Activated CD4-positive, alpha-beta T cell treated with anti-CD3 and anti-CD28 coated beads, Interleukin-2, amount 50 U/mL, for 1 hour (primary cell): Measurements from ENCODE around the gene TNS3.

ENCODE experiments used
- DNase-seq: peaks from one replicate; pipeline ENCODE4 v3.0.0-alpha.2; 2020

The TNS3 gene

DNA sequence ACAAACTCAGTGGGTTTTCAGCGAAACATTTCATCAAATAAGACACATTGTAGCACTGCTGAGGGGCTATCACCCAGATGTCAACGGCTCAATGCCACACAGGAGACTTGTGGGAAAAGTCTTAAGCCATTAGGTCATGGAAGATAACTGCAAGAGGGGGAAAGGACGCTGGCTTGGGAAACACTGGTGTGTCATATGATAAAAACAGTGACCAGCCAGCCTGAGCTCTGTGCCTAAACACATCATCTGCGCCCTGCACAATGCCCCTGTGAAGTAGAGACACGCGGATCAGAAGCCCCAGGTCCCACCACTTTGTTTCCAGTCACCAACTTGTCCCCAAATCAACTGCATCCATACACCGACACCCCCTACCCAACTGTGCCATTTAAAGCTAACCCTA is 116.7 kb downstream of the TNS3 start:
- no peak for DNase-seq

DNA sequence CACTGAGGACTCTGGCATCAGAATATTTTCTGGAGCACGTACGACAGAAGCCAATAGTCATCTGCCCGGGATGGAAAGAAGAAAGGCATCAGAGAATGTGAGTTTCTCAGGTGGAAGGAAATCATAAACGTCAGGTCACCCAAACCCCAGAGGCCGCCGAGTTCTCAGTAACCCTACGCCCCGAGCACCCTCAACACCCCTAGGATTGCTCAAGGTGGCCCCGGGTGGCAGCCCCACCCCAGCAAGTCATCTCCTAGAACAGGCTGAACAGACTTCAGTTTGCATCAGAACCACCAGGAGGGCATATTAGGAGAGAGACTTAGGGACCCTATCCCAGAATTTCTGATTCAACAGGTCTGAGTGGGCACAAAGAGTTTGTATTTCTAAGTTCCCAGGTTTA is 117.6 kb downstream of the TNS3 start:
- DNase-seq, result no peak

DNA sequence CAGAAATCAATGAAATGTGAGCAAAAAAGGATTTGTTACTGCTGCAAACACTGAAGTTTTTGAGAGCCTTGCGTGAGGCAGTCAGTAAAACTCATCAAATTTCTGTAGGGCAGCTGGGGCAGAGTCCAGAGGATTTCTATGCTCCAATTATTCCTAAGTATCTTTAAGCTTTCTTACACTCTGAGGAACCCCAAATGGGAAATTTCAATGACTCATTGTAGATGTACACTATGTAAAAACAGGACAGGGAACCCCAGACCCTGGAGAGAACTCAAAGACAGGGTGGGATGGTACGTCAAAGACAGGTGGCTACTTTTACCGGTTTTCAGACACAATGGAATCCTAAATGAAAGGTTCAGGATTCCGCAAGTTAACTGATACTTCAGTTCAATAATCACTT is 120.2 kb downstream of the TNS3 start:
- DNase-seq, result no peak

GRCh38 chr7:47461161-47461560 is 120.8 kb downstream of the TNS3 start:
- DNase-seq, result no peak

GRCh38 chr7:47460251-47460989 is 121.5 kb downstream of the TNS3 start:
- no peak for DNase-seq

DNA sequence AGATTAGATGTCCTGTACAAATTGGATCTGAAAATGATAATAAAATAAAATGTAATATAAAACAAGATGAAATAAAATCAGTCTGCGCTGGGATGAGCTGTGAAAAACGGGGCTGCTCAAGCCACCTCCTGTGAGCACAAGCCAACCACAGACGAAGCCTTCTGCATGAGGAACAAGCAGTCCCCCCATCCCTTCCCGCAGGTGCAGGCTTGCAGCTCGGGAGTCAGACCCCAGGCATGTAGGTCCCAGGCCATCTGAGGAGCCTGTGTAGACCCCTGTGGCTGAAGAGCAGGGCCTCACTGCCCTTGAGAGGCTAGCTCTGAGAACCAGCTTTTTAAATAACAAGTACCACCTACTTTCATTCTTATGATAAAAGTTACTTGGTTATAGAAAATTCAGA is 123.4 kb downstream of the TNS3 start:
- no peak for DNase-seq

DNA sequence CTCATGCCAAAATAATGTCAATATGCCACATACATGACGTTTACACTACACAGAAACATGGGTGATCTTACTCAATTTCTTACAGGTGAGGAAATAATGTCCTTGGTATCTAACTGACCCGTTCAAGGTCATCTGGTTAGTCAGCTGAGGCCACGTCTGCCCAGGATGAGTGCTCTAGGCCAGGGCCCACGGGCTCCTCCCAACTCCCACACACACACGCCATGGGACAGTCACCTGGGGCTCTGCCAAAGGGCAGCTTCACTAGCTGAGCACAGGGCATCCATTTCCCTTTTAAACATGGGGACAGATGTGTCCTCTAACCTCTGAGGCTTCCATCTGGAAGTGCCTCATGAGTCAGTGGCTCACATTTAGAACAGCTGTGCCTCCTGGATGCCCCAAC is 123.9 kb downstream of the TNS3 start:
- DNase-seq, result no peak

DNA sequence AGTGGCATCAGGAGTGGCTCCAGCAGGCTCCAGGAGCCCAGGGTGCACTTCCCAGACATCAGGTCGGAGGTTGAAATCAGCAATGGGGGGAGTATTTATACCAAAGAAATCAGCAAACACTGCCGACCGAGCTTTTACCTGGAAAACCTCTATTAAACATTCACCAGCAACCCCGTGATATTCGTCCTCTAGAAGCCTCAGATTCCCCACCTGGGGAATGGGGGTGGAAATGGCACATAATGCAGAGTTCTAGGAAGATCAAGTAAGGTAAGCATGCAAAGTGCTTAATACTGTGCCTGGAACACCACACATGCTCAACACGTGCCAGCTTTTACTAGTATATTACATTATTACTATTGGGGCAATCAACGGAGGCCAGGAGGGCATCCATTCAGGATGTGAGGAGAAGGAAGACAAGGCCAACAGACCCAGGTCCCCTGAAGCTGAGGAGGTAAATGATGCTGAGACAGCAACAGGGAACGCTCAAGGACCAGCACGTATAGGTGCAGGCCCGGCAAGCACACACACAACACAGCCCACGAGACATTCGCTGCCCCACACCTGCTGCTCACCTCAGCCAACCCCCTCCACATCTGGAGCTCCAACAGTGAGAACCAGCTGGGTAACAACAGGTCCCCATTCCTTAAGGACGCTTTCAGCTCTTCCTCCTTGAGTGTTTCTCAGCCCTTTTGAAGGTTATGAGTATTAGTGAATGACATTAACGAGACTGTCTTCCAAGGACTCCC is 125.5 kb downstream of the TNS3 start:
- no peak for DNase-seq

DNA sequence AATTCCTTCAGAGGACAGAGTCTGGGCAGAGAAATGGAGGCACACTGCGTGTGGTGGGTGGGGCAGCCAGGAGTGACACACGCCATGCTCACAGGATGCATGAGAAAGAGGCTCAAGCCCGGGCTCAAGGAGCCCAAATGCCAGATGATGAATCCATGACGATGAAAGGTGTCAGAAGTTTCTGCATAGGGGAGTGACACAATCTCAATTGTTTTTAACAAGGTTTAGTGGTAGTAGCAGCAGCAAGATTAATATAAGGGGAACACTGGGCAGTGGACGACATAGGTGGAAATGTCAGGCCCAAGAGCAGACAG is 126.1 kb downstream of the TNS3 start:
- DNase-seq, result no peak

DNA sequence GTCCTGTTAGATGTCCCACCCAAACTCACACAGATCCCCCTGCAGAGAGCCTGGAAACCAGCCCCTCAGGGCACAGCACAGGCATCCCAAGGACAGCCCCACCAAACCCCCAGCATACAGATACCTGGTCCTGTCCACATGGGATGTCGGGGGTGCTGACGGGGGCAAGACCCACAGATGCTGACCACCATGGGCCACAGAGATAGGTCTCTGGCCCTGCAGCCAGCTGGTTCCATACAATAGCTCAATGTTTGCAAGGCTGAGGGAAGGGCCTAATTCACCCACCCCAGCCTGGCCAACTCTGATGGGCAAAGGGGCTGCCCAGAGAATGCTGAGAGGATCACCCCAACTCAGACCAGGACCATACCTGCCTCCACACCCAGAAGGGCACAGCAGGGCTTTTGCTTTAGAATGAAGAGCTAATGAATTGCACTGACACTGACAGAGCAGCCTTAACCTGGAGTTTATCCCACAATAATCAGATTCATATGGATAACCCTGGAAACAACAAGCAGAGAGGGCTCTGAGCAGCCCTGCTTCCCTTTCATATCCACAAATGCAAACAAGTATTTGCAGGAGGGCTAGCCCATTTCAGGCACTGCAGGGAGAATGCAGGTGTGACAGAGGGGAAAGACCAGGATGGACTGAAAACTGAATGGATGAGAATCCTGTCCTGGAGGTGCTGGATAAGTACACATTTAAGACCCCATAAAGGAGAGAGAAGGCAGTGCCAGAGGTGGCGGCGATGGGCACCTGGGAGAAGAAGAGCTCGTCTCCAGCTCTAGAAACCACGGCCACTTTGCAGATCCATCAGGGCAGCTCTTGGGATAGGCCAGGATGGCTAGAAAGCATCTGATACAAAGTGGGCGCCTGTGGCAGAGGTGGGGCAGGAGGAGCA is 126.7 kb downstream of the TNS3 start:
- DNase-seq, result no peak

DNA sequence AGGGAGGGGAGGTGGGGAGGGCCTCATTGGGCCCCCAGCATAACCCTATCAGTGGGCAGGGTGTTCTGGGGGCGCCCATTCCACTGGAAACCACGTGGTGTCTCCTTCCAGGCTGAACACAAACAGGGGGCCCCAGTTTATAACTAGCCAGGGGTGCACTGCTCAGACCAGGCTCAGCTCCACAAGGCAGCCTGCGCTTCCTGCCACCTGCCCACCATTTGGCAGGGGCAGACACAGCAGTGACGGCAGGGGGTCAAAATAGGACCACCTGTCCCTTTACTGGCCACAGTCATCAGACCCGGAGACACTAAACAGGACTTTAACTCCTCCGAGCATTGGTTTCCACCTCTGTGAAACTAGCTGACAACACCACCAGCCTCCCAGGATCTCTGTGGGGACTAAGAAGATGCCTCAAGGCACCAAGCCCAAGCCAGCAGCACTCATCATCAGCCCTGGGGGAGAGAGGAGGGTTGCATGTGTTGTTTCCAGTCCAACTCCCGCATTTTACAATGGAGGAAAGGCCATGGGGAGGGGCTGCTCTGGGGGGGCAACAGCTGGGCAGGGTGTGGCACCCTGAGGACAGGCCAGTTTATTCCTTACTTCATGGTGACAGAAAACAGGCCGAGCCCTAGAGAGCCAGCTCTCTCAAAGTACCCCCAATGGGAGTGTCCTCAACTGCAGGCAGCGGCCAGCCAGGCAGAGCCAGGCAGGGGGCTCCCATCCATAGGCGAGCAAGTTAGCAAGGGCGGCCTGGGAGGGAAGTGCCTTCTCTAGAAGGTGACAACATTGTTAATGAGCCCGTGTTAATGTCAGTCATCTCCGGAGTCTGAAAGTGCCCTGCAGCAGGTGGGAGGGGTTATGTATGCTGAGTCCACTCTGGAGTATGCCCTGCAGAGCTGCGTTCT is 127.6 kb downstream of the TNS3 start:
- DNase-seq, result no peak

GRCh38 chr7:47453093-47454061 is 128.5 kb downstream of the TNS3 start:
- no peak for DNase-seq

DNA sequence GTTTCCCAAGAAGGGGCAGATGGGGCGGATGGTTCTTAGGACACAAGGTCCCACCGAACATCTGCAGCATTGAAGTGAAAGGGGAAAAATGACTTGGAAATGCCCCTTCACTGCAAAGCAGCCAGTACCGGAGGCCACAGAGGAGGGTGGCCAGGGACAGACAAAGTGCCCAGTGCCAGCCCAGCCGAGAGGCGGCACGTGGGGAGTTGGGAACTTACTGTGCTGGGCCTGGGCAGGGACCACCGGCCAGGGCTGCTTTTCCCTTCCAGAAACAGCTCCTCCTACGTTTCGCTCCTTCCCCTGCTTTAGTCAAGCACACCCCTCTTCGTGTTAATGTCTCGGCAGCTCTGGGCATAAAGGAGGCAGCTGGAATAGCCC is 129.2 kb downstream of the TNS3 start:
- no peak for DNase-seq

DNA sequence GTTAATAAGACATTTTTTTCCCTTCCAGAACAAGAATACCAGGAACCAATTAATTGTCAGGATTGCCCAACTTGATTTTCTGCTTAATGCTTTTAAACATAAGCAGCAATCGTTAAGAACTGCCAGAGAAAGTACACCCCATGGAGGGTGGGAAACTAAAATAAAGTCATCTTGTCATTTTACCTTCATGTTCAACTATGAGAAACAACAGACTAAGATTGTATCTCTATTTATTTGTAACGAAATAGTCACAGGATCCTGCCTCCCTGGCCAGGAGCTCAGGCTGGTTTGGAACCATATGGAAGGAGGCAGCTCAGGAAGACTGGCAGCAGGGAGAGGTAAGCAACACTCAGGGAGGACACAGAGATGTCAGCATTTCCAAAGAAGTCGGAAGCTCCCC is 129.6 kb downstream of the TNS3 start:
- DNase-seq, result no peak

DNA sequence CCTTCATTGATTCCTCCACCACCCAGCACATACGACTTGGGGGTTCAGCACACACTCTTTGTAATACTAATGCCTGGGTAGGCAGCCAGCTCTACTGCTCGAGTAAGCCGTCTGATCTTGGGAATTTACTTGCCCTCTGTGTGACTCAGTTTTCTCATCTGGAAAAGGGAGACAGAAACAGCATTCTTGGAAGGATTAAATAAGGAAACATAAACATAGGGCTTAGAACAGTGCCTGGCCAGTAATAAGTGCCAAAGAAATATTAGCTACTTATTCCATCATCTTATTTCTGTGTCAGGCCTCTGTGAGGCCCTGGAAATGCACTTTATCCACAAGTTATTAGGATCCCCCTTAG is 130.1 kb downstream of the TNS3 start:
- DNase-seq, result no peak

DNA sequence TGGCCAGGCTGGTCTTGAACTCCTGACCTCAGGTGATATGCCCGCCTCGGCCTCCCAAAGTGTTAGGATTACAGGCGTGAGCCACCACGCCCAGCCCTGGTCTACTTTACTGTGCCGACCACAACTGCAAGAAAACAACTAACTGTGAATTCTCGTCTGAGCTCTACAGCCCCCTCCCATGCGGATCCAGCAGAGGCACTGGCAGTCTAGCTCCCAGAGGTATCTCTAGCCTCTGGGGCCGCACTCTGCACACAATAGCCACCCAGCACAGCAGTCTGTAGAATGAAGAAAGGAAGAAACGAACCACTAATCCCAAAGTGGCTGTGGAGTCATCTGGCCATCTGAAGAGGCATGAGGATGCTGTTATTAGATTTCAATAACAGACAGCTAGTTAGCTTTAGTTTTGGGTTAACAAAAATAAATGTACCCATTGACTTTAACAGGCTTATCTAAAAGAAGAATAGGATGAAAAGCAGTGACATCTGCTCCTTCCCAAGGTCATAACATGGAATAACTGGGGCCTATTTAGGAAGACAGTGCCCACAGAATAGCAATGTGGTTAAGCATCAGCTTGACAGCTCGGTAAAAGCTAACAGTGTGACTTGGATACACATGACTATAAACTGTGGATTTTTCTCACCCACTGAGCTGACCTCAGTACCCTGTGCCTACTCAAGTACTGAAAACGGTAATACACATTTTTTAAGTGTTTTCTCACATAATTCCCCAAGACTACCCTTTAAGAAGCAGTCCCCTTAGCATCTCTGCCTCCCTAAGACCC is 131.9 kb downstream of the TNS3 start:
- DNase-seq, result no peak

- no peak for DNase-seq
These were observed 132.9 kb downstream of the TNS3 start for GRCh38 chr7:47448971-47449370.

- no peak for DNase-seq
These were observed 134.1 kb downstream of the TNS3 start for GRCh38 chr7:47447621-47448349.

DNA sequence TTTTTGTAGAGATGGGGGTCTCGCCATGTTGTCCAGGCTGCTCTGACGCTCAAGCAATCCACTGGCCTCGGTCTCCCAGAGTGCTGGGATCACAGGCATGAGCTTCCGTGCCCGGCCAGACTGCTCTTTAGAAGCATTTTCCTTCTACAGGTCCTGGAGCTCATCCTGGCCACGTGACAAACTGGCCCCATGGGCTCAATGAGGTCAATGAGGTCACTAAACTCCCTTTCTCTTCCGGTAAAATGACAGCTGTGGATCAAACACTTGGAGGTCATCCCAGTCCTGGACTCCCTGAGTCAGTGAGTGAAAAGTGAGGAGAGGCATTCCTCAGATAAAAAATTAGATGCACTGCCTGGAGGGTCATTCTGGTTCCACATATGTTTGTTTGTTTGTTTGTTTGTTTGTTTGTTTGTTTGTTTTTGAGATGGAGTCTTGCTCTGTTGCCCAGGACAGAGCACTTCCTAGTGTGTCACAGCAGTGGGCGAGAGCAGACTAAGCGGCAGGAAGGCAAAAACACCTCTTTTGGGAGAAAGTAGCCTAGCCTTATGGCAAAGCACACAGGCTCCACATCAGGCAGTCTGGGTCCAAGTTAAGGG is 134.9 kb downstream of the TNS3 start:
- DNase-seq, result no peak
